ENCODE results near the gene PEMT. TPM values are rescaled to one million over a fixed set of nuclear protein-coding genes. Genes with fewer than 3 reads are reported as not detected.

Gene PEMT
- total RNA-seq, 1 experiment from 2014 or later, result 29.5 TPM

DNA sequence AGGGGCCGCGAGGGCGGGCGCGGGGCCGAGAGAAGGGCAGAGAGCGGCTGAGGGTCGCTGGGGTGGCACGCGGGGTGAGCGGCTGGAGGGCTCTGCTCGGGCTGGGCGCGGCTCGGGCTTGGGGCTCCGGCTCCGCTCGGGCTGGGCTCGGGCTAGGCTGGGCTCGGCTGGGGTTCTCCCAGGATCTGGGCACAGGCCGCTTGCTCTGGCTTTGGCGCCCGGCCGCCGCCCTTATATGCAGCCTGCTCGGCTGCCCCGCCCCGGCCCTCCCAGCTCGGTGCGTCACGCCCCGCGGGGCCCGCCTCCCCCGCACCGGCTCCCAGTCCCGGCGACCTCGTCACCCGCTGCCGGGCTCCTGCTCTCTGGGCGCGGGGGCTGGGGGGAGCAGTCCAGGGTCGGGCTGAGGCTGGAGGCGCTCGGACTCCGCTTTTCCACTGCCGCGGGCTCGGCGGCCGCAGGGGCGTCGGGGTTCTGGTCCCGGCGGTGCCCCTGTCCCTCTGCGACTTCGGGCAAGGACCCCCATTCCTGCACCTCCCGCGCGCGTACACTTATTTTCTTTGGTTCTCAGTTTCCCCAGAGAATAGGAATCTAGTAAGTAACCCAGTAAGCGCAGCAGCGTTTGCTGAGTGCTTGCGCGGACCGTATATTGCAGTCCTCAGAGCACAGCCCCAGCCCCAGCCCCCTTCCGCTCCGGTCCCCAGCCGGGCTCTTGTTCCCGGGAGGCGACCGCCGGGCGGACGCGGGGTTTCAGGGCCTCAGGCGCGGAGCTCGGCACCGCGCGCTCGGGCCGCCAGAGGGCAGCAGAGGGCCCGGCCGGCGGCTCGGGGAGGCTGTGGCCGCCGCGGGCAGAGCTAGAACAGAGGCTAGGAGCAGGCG, 95.1 kb downstream of the PEMT start, which contains the start of gene RASD1:
RASD1 (minus strand) TSS at position 207 of the 876 bp plus-strand sequence. CDS start 214 bp downstream, outside the sequence.
- no peaks in the 10 kb centered on the region for H3K36me3 ChIP-seq (ENCODE audit: control insufficient read depth, insufficient read depth, low read length)
- peak within 1 kb of the TSS; percentile 74 for H3K27ac Mint-ChIP-seq (ENCODE audit: unreplicated experiment)
- ChIA-PET POLR2A (interaction anchor here (0.5 to 2.3 kb wide), 33 partner anchors 13 to 650 kb away, joined by 3 to 38 read pairs (median 4); partner anchors contain the start of gene PEMT), CTCF (interaction anchor here (0.6 to 3.5 kb wide), 35 partner anchors 10 to 425 kb away, joined by 3 to 52 read pairs (median 4); partner anchors contain the start of gene PEMT)
- H3K9me3 Mint-ChIP-seq (ENCODE audit: unreplicated experiment), result no peaks in the 10 kb centered on the region
- peak within 1 kb of the TSS; percentile 91 for H3K4me3 ChIP-seq (ENCODE audit: low read depth, low read length)
- TF ChIP-seq, protein P1, sequence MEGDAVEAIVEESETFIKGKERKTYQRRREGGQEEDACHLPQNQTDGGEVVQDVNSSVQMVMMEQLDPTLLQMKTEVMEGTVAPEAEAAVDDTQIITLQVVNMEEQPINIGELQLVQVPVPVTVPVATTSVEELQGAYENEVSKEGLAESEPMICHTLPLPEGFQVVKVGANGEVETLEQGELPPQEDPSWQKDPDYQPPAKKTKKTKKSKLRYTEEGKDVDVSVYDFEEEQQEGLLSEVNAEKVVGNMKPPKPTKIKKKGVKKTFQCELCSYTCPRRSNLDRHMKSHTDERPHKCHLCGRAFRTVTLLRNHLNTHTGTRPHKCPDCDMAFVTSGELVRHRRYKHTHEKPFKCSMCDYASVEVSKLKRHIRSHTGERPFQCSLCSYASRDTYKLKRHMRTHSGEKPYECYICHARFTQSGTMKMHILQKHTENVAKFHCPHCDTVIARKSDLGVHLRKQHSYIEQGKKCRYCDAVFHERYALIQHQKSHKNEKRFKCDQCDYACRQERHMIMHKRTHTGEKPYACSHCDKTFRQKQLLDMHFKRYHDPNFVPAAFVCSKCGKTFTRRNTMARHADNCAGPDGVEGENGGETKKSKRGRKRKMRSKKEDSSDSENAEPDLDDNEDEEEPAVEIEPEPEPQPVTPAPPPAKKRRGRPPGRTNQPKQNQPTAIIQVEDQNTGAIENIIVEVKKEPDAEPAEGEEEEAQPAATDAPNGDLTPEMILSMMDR (IDR thresholded peaks at IDR 0.05; ENCODE audit: insufficient read depth in 1 of 2, low read depth in 1 of 2, low read length in 1 of 2, severe bottlenecking in 1 of 2, unreplicated experiment in 1 of 2), result peak; percentile 56 to 94
- BruUV-seq (replicated peaks), result no TSS peak
- H3K9me3 ChIP-seq, result no peaks in the 10 kb centered on the region
- intact Hi-C loops (cut with micrococcal nuclease; ENCODE audit: unreplicated experiment), result loop anchor here (1.0 to 2.0 kb wide), 6 partner anchors 20 to 145 kb away; partner anchors contain the start of gene MED9
- no peaks in the 10 kb centered on the region for H3K27me3 Mint-ChIP-seq (ENCODE audit: insufficient read depth, unreplicated experiment)
- H3K36me3 Mint-ChIP-seq (ENCODE audit: insufficient read depth, unreplicated experiment), result peaks cover 40% of the 10 kb centered on the region
- H3K4me3 Mint-ChIP-seq (ENCODE audit: unreplicated experiment), result peak within 1 kb of the TSS; percentile 92
- peaks cover 12% of the 10 kb centered on the region for H3K4me1 Mint-ChIP-seq (ENCODE audit: low read depth, unreplicated experiment)
- no peaks in the 10 kb centered on the region for H3K27me3 ChIP-seq (replicated peaks; ENCODE audit: control insufficient read depth, insufficient read depth, low read length)
- peak; percentile 88 to 96 for DNase-seq
- peaks cover 4% of the 10 kb centered on the region; the same call in 1 of the 2 replicates for H3K4me1 ChIP-seq

DNA sequence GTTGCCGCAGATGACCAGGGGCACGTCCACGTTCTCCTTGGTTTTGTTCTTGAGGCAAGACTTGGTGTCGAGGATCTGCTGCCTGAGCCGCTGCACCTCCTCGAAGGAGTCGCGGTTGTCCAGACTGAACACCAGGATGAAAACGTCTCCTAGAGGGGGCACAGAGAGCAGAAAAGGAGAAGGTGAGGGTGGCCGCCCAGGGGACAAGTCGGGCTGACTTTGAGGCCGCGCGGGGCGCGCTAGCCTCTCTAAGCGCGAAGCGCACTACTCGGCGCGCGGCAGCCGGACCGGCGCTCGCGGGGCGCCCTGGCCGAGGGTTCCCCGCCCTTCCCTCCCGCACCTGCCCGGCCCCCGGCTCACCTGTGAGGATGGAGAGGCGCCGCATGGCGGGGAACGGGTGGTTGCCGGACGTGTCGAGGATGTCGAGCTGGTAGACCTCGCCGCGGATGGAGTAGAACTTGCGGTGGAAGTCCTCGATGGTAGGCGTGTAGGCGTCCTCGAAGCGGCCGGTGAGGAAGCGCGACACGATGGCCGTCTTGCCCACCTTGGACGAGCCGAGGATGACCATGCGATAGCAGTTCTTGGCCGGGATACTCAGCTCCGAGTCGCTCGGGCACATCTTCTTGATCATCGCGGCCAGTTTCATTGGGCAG, 95.8 kb downstream of the PEMT start:
- DNase-seq, result peak in 1 of 2 experiments; percentile 50
- BruUV-seq (replicated peaks), result no TSS peak
- Histone ChIP-seq H3K4me3 (ENCODE audit: low read depth, low read length) (peak overlapping the region; percentile 91), H3K27me3 (replicated peaks; ENCODE audit: control insufficient read depth, insufficient read depth, low read length) (no peaks in the 10 kb centered on the region), H3K9me3 (no peaks in the 10 kb centered on the region), H3K36me3 (ENCODE audit: control insufficient read depth, insufficient read depth, low read length) (peaks cover 2% of the 10 kb centered on the region; the same call in 1 of the 2 replicates), H3K4me1 (peaks cover 4% of the 10 kb centered on the region; the same call in 1 of the 2 replicates)
- TF ChIP-seq, protein P1 (IDR thresholded peaks at IDR 0.05; ENCODE audit: insufficient read depth in 1 of 2, low read depth in 1 of 2, low read length in 1 of 2, severe bottlenecking in 1 of 2, unreplicated experiment in 1 of 2), result no peak
- Mint-ChIP-seq H3K27ac (ENCODE audit: unreplicated experiment) (peak overlapping the region; percentile 74), H3K9me3 (ENCODE audit: unreplicated experiment) (no peaks in the 10 kb centered on the region), H3K4me3 (ENCODE audit: unreplicated experiment) (peak overlapping the region; percentile 92), H3K27me3 (ENCODE audit: insufficient read depth, unreplicated experiment) (no peaks in the 10 kb centered on the region), H3K4me1 (ENCODE audit: low read depth, unreplicated experiment) (peaks cover 12% of the 10 kb centered on the region), H3K36me3 (ENCODE audit: insufficient read depth, unreplicated experiment) (peaks cover 48% of the 10 kb centered on the region)
- intact Hi-C loops (cut with micrococcal nuclease; ENCODE audit: unreplicated experiment), result loop anchor here (1.0 to 2.0 kb wide), 6 partner anchors 19 to 146 kb away; partner anchors contain the start of gene MED9
- POLR2A ChIA-PET, result interaction anchor here (0.8 to 2.3 kb wide), 10 partner anchors 43 to 474 kb away, joined by 3 to 38 read pairs (median 4); partner anchors contain the start of gene PEMT
- CTCF ChIA-PET, result interaction anchor here (0.6 to 3.5 kb wide), 21 partner anchors 10 to 176 kb away, joined by 3 to 52 read pairs (median 9); partner anchors contain the start of gene PEMT
